HG02981 (cell line): Measurements from ENCODE around the gene USP6NL.
"Not testable (repeated sequence)": the region's sequence is repeated elsewhere in the genome, so short reads cannot be mapped to it uniquely, and the experiment has no call there.

Source experiments
- ATAC-seq: cut with Tn5 transposase; IDR thresholded peaks from one replicate; pipeline ENCODE4 v1.9.1; 2021; ENCODE audit warnings: mild to moderate bottlenecking, moderate library complexity; ENCODE audit not compliant: unreplicated experiment

Gene USP6NL

DNA sequence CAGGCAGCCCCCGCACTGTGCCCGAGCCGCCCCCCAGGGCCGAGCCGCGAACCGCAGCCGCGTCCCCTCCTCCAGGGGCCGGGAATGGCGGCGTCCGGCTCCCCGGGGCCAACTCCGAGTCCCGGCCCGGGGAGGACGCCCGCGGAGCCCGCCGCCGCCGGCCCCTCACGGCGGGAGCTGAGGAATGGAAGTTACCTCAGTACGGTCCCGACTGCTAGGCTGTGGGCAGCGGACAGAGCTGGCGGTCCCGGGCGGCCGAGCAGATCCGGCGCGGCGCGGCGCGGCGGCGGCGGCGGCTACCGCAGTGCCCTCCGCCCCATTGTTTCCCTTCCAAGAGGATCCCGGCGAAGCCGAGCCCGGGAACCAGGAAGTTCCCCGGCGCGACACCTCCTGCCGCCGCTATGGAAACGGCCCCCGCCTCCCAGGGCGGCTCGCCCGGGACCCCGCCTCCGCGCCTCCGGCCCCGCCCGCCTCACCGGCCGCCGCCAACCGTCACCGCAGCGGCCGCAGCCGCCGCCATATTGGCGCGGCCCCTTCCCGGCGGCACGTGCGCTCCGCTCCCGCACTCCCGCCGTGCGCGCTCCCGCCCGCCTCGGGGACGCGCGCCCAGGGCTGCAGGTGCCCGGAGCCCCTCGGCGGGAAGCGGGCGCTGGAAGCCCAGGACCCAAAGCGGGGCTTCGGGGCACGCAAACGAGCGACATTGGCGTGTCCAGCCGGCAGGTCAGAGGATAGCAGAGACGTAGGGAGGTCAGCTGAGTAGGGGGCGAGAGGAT lies at the start of gene USP6NL:
TSS of gene USP6NL (minus strand) at position 403 of the 773 bp plus-strand sequence. CDS start 14,016 bp downstream, outside the sequence.
- peak; percentile 44 for ATAC-seq

DNA sequence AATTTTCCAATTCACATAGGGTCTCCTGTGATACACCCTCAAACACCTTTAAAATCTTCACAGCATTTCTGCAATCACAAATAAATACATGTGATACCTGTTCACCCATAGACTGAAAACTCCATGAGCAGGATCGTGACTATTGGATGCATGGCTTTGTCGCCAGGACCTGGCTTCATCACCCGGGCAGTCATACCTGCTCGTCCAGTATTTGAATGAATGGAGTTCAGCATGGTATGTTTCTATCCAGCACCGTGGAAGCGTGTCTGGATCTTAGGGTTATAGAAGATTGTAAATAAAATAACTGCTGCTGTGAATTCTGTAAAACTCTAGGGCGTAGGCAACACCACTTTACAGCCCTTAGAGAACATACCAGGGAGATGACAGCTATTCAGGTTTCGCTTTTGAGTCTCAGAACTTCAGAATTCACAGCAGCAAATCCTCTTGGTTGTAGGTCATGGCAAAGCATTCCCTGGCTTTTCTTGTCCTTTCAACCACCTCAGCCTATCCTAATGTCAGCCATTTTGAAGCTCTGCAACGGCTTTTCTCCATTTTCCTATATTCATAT lies 47.4 kb upstream of the USP6NL start:
- ATAC-seq = no peak

DNA sequence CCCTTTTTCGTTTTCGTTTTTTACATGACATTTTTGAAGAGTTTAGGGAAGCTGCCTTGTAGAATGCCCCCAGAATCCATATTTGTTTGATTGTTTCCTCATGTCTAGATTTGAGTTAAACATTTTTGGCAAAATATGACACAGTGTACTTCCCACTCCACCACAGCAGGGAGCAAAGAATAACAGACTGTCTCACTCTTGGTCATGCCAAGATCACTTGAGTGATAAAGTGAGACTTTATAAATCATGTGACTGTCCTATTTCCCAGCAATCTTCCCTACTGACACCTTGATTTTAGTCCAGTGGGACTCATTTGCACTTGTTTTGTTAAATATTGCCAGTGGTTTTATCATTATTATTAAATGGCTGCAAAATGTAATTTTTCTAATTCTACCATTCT lies 44.4 kb upstream of the USP6NL start:
- no peak for ATAC-seq

DNA sequence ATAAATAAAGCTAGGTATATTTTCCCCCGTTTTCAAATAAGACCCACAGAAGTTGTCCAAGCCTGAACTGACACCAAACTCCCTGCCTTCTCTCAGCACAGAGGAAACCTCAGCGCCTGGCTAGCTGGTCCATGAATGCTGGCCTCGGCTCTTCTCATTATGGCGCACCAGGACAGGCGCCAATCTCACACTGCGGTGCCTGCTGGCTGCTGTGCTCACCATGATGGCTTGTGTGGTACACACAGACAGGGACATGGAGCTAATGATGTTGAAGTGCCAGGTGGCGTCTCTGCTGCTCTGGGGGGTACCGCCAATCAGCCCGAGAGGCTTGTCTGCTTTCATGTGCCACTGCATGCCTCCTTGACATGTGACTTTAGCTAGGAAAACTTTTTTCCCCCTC lies 43.2 kb upstream of the USP6NL start:
- no peak for ATAC-seq

DNA sequence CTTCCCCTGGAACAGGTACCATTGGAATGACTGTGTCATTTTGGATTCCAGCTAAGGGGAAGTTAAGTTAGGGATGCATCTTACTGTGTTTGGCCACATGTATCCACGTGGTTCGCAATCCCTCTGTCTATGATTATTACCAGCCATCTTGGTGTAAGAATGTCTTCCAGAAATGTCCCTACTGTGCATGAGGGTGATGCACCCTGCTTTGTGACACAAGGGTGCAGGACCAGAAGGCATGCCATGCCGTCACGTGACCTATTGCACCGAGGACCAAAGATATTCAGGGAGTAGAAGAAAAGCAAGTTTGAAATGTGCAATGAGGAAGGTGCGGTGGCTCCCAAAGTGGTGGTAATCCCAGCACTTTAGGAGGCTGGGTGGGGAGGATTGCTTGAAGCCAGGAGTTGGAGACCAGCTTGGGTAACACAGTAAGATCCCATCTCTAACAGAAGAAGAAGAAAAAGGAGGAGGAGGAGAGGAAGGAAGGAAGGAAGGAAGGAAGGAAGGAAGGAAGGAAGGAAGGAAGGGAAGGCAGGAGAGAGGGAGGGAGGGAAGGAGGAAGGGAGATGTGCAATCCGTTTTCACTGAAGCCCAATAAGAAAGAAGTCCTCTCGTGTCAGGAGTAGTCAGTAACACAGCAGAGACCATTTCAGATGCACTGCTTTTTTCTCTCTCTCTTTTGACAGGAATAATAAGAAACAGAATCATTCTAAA lies 42.5 kb upstream of the USP6NL start:
- no peak for ATAC-seq

DNA sequence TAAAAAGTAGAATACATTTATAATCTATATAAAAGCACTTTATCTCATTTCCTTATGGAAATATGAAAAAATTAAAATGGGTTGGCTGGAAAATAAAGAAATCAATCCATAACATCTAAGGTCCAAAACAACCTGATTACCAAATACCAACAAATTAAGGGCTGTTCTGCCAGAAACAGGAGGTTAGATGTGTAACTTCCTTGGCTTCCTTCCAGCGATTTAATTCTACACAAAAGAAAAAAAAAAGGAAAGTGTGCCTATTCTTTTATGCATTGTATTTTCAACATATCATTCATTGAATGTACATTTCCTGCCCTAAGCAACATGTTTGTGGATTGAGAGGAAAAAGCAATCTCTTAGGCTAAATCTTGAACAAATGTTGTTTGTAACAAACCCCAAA lies 36.2 kb upstream of the USP6NL start:
- no peak for ATAC-seq

DNA sequence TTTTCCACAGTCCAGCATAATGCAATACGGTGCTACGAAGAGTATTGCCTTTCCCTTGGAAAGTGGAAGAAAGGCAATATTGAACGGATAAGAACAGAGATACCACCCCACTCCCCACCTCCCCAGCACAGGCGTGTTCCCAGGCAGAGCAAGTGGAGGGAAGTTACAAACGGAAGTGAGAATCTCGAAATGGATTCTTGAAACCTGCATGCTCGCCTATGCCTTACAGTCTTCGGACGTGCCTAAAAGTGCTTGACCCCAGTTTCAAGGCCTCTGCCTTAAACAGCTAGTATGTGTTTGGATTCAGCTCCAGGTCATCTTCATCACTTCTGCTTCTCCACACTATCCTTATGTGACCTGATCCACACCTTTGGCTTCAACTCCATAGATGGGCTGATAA lies 35.0 kb upstream of the USP6NL start:
- no peak for ATAC-seq

DNA sequence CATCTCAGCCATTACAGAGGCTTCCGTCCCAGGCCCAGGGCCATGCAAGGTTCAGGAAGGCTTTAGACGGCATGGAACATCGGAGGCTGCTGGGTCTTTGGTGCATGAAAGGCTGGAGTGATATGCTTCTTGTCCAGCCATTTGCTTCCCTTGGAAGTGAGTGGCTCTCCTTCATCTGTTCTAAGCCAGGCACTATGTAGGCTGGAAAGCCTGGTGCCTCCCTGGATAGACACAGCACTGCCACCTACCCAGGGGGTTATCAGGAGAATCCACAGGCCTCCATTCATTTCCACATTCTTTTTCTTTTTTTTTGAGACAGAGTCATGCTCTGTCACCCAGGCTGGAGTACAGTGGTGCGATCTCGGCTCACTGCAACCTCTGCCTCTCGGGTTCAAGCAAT lies 31.6 kb upstream of the USP6NL start:
- no peak for ATAC-seq

DNA sequence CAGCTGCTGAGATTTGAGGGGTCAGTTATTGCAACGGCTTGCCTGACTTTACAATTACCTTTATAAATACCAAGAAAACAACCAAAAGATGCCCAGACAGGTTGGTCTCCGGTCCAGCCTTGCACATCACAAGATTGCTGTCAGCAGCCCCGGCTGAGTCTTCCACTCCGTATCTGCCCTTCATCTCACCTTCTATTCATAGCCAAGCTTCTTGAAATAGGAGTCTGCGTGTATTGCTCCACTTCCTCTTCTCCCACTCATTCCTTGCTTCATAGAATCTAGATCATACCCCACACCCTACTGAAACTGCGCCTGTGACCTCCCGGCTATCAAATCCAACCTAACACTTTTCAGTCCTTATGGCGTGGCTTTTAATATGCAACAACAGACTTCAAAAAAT lies 31.1 kb upstream of the USP6NL start:
- no peak for ATAC-seq

DNA sequence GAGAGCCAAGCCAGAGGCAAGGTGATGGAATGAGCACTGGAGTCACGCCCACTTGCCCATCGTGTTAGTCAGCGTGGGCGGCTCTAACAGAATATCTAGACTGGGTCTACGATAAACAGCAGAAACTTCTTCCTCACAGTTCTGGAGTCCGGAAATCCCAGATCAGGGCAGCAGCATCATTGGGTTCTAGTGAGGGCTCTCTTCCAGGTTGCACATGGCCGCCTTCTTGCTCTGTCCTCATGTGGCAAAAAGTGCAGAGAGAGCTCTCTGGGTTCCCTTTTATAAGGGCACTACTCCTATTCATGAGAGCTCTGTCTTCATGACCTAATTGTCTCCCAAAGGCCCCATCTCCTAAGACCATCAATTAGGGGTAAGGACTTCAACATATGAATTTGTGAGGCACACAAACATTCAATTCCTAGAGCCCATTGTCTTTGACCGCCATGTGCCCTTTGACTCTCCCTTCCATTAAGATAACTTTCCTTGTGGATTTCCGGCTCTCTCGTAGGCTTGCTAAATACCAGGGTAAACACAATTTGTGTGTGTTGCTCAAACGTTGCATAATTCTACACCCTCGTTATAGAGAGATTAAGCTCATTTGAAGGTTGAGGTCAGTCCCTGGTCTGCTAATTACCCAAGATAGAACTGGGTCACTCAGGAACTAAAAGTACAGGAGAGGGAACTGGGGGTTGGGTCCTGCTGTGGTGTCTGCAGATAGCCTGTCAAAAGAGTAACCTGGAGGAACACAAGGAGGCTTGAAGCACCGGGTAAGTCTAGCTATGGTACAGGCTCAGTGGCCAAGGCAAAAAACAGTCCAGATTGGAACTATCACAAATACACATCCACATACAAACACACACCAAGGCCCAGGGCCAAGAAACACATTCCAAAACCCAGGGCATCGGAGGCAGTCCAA lies 28.7 kb upstream of the USP6NL start:
- no peak for ATAC-seq

DNA sequence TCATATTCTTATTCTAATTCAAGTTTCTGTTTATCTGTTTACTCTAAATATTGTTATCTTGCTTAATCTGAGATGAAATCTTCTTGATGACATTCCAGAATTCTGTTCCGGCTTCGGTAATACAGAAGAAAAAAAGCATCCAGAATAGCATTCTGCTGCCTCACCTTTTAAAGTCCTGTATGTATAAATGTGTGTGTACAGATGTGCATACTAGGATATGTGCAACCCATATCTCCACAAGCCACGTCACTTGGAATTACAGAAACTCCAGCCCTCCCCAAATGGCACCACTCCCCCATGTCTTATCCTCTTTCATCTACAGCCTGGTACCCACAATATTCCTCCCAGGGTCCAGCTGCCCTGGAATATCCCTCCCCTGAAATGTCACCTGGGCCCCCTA lies 27.9 kb upstream of the USP6NL start:
- ATAC-seq = no peak

DNA sequence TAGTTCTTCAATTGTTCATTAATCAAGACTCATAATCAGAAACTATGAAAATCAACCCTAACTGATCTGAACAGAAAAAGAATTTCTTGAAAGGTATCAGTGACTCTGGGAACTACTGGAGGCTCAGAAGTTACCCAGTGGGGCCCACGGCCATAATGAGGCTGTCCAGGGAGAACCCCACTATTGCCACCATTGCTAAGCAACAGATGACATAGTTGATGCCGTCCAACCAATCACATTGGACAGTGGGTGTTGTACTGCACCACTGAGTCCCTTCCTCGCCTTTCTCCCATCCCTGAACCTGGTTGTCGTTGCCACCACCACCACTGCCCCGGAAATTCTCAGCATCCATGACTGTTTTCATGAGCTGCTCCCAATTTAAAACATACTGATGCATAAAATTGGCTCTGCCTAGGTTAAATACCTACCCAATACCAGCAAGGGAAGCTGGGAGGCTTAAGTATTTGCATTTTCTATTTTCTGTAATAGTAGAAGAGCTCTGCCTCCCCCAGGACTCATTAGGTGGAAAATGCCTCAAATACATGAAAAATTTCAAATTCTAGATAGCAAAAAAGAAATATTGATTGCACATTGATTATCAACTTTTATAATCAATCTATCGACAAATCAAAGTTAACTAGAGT lies 26.7 kb upstream of the USP6NL start:
- no peak for ATAC-seq

DNA sequence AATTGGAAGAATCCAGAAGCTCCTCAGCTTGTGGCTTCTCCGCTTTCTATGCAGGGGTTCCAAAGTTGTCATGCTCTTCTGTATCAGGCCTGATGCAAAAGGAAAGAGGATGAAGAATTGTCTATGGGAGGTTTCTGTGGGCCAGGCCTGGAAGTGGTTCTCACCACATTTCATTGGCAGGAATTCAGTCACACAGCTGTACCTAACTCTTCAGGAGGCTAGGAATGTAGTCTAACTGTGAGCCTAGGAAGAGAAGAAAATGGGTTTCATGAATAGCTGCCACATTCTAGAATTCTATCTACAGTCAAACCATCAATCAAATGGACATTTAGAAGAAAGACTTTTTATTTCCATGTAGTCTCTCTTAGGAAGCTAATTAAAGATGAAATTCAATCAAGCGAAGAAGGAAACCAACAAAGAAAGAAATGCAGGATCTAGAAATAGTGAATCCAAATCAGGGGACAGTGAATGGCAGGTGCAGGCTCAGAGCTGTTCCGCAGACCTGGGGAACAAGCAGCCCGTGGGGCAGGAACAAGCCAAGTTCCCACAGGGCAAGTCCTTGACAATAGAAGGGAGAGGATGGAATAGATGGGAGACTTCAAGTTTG lies 25.4 kb upstream of the USP6NL start:
- no peak for ATAC-seq

DNA sequence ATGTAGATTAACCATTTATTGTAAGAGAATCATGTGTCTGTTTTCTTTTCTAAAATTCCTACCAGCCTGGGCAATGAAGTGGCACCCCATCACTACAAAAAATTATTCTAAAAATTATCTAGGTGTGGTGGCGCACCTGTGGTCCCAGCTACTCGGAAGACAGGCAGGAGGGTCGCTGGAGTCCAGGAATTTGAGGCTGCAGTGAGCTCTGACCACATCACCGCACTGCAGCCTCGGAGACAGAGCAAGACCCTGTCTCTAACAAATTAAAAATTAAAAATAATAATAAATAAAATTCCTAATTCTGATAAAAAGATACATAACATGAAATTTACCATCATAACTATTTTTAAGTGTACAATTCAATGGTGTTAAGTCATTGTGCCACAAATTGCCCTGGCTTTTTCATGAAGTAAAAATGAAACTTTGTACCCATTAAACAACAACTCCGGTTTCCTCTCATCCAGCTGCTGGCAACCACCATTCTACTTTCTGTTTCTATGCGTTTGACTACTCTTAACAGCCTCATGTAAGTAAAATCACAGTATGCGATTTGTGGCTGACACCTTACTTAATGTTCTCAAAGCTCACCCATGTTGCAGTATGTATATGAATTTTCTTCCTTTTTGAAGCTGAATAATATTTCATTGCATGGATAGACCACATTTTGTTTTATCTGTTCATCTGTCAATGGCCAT lies 20.6 kb upstream of the USP6NL start:
- peak; percentile 99 for ATAC-seq

DNA sequence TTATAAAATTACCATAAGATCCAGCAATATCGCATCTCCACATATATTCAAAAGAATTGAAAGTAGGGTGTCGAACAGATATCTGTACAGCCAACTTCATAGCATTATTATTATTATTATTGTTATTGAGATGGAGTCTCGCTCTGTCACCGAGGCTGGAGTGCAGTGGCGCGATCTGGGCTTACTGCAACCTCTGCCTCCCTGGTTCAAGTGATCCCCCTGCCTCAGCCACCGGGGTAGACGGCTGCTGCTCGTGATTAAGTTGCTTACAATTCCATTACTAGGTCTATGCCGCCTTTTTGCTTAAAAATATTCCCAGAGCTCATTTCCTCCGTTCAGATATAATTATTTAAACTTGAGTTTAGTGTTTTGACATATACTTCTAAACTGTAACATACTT lies 19.8 kb upstream of the USP6NL start:
- ATAC-seq = no peak

DNA sequence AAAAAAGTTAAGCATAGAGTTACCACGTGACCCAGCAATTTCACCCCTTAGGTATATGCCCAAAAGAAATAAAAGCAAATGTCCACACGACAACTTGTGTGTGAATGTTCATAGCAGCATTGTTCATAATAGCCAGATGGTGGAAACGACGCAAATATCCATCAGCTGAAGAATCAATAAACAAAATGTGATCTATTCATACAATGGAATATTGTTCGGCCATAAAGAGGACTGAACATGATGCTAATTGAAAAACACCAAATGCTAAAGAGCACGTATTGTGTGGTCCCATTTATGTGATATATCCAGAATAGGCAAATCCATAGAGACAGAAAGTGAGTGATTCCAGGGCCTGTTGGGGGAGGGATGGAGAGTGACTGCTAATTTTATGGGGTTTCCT lies 18.3 kb upstream of the USP6NL start:
- ATAC-seq = no peak

DNA sequence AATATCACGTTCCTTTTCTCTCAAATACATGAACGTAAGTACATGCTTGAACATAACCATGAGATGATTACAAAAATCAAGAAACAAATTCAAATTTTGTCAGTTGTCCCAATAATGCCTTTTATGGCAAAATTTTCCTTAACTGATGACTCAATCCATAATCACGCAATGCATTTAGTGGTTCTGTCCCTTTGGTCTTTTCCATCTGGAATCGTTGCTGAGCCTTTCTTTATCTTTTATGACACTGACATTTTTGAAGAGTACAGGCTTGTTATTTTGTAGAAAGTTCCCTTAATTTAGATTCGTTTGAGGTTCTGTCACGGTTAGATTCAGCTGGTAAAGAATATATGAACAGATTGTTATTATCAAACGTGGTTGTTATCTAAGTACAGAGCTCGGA lies 16.5 kb upstream of the USP6NL start:
- ATAC-seq = not testable (repeated sequence)

DNA sequence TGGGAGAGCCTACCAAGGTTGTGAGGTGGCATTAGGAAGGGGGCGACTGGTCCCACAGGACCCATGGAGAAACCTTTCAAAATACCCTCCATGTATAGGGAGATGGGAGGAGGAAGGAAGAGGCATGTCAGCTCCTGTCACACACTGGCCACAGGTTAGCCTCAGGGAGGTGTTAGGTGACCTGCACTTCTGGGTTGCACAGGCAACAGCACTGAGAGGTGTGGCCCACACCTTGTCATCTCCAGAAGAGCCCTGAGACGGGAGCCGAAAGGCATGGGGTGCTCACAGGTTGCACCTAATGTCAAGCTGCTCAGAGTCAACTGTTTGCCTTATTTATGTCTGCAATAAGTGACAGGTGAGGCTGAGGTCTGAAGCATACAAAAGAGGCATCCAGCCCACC lies 14.6 kb upstream of the USP6NL start:
- no peak for ATAC-seq

DNA sequence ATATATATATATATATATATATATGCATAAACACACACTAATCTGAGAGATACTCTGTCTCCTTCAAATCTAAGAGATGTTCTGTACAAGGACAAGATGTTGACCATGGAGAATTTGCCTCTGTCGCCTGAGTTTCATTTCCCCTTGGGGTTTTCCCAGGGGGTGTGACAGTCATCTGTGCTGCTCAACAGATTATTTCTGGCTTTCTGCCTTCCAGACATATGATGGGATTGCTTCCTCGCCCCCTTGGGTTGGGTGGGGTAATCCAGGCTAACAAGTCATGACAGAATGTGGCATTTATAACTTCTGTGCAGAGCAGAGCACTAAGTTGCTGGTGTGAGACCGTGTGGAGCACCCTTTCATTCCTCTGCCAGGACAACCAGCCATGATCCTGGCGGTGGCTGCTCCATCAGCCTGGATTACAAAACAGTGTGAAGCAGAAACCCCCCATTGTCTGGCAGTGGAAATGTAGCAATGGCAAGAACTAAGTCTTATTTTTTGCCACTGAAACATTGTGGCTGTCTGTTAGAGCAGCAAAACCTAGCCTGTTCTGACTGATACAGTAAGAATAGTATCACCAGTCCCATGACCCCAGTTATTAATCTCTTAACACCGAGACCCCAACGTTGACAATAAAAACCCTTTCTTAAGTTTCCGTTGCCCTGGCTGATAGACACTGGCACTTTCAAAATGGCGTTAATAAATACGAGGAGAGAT lies 13.7 kb upstream of the USP6NL start:
- ATAC-seq = peak; percentile 88
